ENCODE measurements around the gene OBP2B.
"Not testable (repeated sequence)": the region's sequence is repeated elsewhere in the genome, so short reads cannot be mapped to it uniquely, and the experiment has no call there.

The OBP2B gene

DNA sequence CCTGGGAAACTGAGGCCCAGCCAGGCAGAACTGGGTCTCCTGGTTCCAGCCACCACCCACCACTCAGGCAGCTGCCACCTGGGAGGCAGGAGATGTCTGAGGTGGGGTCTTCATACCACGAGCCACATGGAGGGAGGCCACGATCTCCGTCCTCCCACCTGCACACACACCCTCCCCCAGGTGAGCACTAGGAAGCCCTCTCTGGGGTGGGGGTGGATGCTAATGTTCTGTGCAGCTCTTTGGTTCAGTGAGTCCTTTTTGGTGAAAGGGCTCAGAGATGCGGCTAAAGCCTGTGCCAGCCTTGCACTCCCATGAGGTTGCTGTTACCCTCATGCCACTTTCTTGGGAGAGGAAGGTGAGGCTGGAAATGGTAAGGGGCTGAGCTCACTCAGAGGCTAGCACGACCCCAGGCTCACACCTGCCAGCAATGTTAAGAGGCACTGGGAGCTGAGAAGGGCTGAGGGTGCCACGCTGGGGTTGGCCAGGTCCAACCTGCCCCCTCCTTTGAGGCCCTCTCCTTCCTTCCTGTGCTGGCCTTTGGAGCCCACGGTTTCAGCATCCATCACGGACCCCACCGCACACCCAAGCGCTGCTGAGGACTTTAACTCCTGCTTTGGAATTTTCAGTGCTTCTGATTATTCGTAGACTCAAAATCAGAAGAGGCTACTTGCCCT is 26.6 kb upstream of the OBP2B start:
- Histone ChIP-seq H3K9me3 (ENCODE audit: low read length) (no peaks in the 10 kb centered on the region), H3K4me1 (ENCODE audit: insufficient read depth, low read length) (peaks cover 8% of the 10 kb centered on the region), H2AFZ (ENCODE audit: low read depth, low read length) (no peak overlapping the region), H3K36me3 (ENCODE audit: insufficient read depth, low read length) (no peaks in the 10 kb centered on the region), H3K4me3 (ENCODE audit: low read length) (no peak overlapping the region), H3K27me3 (ENCODE audit: insufficient read depth, low read length) (no peaks in the 10 kb centered on the region)

GRCh38 chr9:133234577-133235322 is 25.7 kb upstream of the OBP2B start:
- Histone ChIP-seq H3K4me1 (ENCODE audit: insufficient read depth, low read length) (peaks cover 8% of the 10 kb centered on the region), H3K27me3 (ENCODE audit: insufficient read depth, low read length) (no peaks in the 10 kb centered on the region), H3K9me3 (ENCODE audit: low read length) (peaks cover 3% of the 10 kb centered on the region), H2AFZ (ENCODE audit: low read depth, low read length) (no peak overlapping the region), H3K36me3 (ENCODE audit: insufficient read depth, low read length) (no peaks in the 10 kb centered on the region), H3K4me3 (ENCODE audit: low read length) (no peak overlapping the region)

DNA sequence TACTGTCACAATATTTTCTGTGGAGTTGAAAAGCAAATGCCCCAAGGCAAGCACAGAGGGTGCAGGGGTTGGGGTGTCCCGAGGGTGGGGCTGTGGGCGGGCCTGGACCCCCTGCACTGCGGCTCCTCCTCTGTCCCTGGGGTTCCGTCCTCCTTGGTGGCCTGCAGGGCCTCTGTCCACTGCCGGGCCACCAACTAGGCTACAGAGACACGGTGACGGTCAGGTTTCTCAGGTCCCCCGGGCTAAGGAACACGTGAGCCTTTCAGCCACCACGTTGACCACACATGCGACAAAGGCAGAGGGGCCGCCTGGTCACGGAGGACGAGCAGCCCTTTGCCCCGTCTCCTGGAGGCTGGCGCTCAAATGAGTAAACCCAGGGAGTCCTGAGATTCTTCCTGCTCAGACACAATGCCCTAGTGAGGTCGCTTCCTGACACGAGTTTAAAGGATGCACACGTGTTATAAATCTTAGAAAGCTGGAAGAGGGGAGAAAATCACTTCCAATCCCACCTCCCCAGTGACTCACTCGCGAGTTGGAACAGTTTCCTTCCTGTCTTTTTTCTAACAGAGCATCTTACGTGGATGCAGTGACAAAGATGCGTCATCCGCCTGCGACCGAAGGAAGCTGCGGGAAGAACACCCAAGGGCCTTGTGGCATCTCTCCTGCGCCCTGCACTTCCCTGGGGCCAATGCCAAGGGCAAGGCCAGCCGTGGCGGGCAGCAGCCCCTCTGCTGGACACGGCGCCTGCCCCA is 24.8 kb upstream of the OBP2B start:
- Histone ChIP-seq H3K9me3 (ENCODE audit: low read length) (peaks cover 3% of the 10 kb centered on the region), H3K27me3 (ENCODE audit: insufficient read depth, low read length) (no peaks in the 10 kb centered on the region), H3K36me3 (ENCODE audit: insufficient read depth, low read length) (no peaks in the 10 kb centered on the region), H2AFZ (ENCODE audit: low read depth, low read length) (no peak overlapping the region), H3K4me3 (ENCODE audit: low read length) (no peak overlapping the region), H3K4me1 (ENCODE audit: insufficient read depth, low read length) (peaks cover 8% of the 10 kb centered on the region)

DNA sequence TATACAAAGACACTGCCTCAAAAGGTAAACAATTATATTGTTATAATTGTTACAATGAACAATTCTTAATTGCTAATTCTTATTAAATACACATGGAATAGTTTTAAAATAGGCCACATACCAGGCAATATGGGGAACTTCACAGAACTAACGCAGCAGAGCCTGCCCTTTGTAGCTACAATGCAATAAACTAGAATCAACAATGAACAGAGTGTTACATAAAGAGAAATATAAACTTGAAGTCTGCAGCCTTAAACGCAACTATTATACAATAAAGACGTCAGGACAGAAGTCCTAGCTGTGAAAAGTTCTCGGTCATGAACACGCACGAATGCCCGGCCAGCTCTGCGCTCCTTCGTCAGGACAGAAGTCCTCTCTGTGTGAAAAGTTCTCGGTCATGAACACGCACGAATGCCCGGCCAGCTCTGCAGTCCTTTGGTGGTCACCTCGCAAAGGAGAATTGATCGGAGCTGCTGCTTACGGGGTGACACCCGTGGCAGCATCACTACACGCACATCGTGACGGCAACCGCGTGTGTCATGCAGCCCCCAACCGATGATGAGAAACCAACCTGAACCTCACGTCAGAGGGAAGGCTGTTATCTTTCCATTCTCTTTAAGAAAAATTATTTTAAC is 23.0 kb upstream of the OBP2B start:
- H3K27me3 ChIP-seq (ENCODE audit: insufficient read depth, low read length); H2AFZ ChIP-seq (ENCODE audit: low read depth, low read length); H3K4me3 ChIP-seq (ENCODE audit: low read length); H3K4me1 ChIP-seq (ENCODE audit: insufficient read depth, low read length); H3K36me3 ChIP-seq (ENCODE audit: insufficient read depth, low read length); H3K9me3 ChIP-seq (ENCODE audit: low read length): not testable (repeated sequence)

DNA sequence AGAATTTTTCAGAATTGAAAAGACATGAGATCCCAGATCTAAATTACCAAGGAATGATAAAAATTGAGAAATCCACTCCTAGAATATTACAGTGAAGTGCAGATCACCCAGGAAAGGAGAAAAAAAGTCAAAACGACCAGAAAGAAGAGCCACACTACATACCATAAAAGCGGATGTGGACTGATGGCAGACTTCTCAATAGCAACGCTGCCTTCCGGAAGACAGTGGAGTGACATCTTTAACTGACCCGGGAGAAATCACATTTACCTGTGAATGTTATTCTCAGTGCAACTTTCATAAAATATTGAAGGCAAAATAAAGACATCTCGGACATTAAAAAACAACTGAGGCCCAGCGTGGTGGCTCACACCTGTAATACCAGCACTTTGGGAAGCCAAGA is 21.5 kb upstream of the OBP2B start:
- H3K9me3 ChIP-seq (ENCODE audit: low read length); H3K4me1 ChIP-seq (ENCODE audit: insufficient read depth, low read length); H3K36me3 ChIP-seq (ENCODE audit: insufficient read depth, low read length); H2AFZ ChIP-seq (ENCODE audit: low read depth, low read length); H3K27me3 ChIP-seq (ENCODE audit: insufficient read depth, low read length); H3K4me3 ChIP-seq (ENCODE audit: low read length): not testable (repeated sequence)

- H3K4me1 ChIP-seq (ENCODE audit: insufficient read depth, low read length): no peaks in the 10 kb centered on the region
- H3K9me3 ChIP-seq (ENCODE audit: low read length): peaks cover 3% of the 10 kb centered on the region
- H3K27me3 ChIP-seq (ENCODE audit: insufficient read depth, low read length): peaks cover 8% of the 10 kb centered on the region
- no peaks in the 10 kb centered on the region for H3K36me3 ChIP-seq (ENCODE audit: insufficient read depth, low read length)
- no peak overlapping the region for H2AFZ ChIP-seq (ENCODE audit: low read depth, low read length)
- H3K4me3 ChIP-seq (ENCODE audit: low read length): no peak overlapping the region
These were observed 21.0 kb upstream of the OBP2B start for GRCh38 chr9:133230093-133230492.

GRCh38 chr9:133228474-133229193 is 19.6 kb upstream of the OBP2B start:
- H2AFZ ChIP-seq (ENCODE audit: low read depth, low read length); H3K36me3 ChIP-seq (ENCODE audit: insufficient read depth, low read length); H3K27me3 ChIP-seq (ENCODE audit: insufficient read depth, low read length); H3K9me3 ChIP-seq (ENCODE audit: low read length); H3K4me3 ChIP-seq (ENCODE audit: low read length); H3K4me1 ChIP-seq (ENCODE audit: insufficient read depth, low read length): not testable (repeated sequence)

GRCh38 chr9:133227996-133228395 is 18.9 kb upstream of the OBP2B start:
- not testable (repeated sequence) for H2AFZ ChIP-seq (ENCODE audit: low read depth, low read length); H3K9me3 ChIP-seq (ENCODE audit: low read length); H3K36me3 ChIP-seq (ENCODE audit: insufficient read depth, low read length); H3K4me1 ChIP-seq (ENCODE audit: insufficient read depth, low read length); H3K27me3 ChIP-seq (ENCODE audit: insufficient read depth, low read length); H3K4me3 ChIP-seq (ENCODE audit: low read length)

DNA sequence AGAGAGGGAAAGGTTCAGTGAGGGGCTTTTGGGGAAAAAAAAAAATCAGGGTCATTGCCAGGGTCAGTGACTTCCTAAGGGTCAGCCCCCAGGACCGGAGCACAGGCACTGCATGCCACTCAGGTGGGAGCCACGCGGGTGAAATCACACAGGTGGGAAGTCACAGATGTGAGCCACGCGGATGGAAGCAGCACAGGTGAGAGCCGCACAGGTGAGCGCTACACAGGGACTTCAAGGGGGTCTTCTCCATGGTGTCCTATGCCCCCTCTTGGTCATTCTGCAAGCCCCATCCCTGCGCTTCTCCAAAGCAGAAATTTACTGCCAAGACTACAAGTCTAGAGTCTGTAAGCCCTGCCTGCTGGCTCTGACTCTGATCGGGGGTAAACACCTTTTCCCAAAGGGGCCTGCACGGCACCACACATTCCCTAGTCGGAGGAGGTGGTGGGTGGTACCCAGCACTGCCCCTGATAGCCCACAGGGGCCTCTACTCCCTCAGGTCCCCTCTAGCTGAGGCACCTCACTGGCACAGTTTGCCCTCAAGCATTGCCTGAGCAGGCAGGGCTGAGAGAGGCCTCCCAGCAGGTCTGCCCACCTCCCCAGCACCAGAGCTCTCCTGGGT is 18.3 kb upstream of the OBP2B start:
- H3K4me1 ChIP-seq (ENCODE audit: insufficient read depth, low read length): no peaks in the 10 kb centered on the region
- H3K9me3 ChIP-seq (ENCODE audit: low read length): peaks cover 3% of the 10 kb centered on the region
- H3K27me3 ChIP-seq (ENCODE audit: insufficient read depth, low read length): peaks cover 10% of the 10 kb centered on the region
- H2AFZ ChIP-seq (ENCODE audit: low read depth, low read length): no peak overlapping the region
- no peaks in the 10 kb centered on the region for H3K36me3 ChIP-seq (ENCODE audit: insufficient read depth, low read length)
- H3K4me3 ChIP-seq (ENCODE audit: low read length): no peak overlapping the region

GRCh38 chr9:133226219-133227171 is 17.4 kb upstream of the OBP2B start:
- Histone ChIP-seq H3K4me1 (ENCODE audit: insufficient read depth, low read length) (no peaks in the 10 kb centered on the region), H3K9me3 (ENCODE audit: low read length) (peaks cover 3% of the 10 kb centered on the region), H2AFZ (ENCODE audit: low read depth, low read length) (no peak overlapping the region), H3K4me3 (ENCODE audit: low read length) (no peak overlapping the region), H3K27me3 (ENCODE audit: insufficient read depth, low read length) (peaks cover 10% of the 10 kb centered on the region), H3K36me3 (ENCODE audit: insufficient read depth, low read length) (no peaks in the 10 kb centered on the region)

DNA sequence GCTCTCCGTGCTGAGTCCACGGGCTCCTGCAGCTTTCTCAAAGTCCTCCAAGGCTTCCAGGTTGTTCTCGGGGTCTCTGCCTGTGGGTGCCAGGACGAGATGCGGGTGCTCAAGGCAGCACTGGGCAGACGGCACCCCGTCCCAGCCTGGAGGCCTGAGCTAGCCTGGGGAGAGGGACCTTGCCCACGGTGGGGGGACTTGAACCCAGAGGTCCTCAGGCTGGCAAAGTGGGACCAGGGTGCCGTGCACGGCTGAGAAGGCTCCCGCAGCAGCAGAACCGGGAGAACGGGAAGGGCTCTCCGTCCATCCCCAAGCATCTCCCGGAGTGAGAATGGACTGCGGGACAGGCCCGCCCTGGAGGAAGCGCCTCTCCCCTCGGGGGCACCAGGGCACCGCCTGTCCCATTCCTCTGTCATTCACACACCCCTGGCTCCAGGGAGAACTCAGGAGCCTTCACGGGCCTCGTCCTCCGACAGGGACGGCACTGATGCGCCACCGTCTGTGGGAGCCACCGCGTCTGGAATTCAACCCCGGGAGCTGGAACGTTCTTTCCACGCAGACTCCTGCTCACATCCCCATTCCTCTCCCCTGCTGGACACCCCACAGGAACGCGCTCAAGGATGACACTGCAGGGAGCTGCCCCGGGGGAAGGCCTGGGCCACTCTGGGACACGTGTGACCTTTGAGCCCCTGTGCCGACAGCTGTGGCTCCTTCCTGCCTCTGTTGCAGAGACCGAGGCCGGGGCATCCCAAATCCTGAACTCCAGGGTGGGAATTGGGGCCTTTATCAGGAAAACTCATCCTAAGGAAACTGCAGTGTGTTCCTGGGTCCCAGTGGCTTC is 16.3 kb upstream of the OBP2B start:
- Histone ChIP-seq H3K27me3 (ENCODE audit: insufficient read depth, low read length) (peaks cover 10% of the 10 kb centered on the region), H2AFZ (ENCODE audit: low read depth, low read length) (no peak overlapping the region), H3K4me1 (ENCODE audit: insufficient read depth, low read length) (no peaks in the 10 kb centered on the region), H3K36me3 (ENCODE audit: insufficient read depth, low read length) (no peaks in the 10 kb centered on the region), H3K9me3 (ENCODE audit: low read length) (peaks cover 3% of the 10 kb centered on the region), H3K4me3 (ENCODE audit: low read length) (no peak overlapping the region)

Measured in neuron (in vitro differentiated cells).